ENCODE results near the gene NCAM1. TPM values are rescaled to one million over a fixed set of nuclear protein-coding genes. Genes with fewer than 3 reads are reported as not detected.

The NCAM1 gene
- total RNA-seq, 2 donors from 2014 or later = 0.40 to 0.44 TPM

DNA sequence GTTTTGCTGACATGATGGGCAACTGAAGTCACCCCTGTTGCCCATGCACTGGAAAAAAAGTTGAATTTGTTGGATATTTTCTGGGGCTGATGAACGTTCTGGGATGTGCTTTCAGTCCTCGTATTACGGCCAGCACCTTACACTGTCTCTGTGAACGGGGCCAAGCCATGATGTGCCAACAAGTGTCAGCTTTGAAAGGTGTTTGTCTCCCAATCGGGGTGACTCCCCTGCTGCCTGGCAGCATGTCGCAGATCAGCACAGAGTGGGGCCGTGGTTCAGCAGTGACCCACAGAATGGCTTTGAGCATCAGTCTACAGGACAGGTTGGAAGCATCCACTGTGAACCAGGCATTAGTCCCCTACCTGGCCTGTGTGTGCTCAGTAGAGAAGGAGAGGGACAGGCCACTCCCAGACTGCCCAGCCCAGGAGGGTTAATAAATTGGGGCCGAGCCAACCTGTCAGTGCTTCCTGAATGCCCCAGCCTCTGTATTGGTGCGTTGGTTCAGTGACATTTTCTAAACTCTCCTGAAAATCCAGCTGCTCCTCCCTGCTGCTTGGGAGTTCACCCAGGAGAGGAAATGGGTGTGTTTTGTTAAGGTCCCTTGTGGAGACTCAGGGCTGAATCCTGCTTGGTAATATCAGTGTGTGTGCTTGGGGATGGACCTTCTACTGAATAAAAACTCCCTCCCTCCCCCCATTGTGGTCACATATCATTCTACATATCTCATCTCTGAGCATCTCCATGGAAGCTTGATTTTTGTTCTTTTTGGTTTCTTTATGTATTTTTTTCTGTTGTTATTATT, 302.4 kb downstream of the NCAM1 start:
- DNase-seq (no peak), ATAC-seq (no peak)
- Mint-ChIP-seq H3K4me3 (no peak overlapping the region), H3K4me1 (peaks cover 3% of the 10 kb centered on the region), H3K36me3 (ENCODE audit: low read depth) (peaks cover 3% of the 10 kb centered on the region), H3K27me3 (peaks cover 29% of the 10 kb centered on the region), H3K27ac (no peak overlapping the region)
- no peaks in the 10 kb centered on the region for H3K9me3 ChIP-seq (ENCODE audit: control insufficient read depth, low read length, poor library complexity, severe bottlenecking)

DNA sequence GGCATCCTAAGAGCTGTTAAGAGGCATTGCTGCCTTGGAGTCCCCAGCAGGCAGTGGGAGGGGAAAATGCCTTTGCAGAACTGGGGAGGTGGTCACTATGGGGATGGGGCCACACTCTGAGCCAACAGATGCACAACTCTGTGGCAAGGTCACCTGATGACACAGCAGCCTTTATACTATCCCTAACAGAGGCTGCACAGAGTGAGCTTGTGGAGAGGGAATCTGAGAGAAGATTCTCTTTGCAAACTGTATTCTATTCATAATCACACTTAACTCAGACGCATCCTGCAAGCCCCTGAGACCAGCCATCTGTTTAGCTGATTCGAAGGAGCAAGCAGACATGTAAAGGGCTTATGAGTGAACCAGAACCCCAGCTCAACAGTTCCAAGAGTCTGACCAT, 304.1 kb downstream of the NCAM1 start:
- Mint-ChIP-seq H3K4me1 (peaks cover 3% of the 10 kb centered on the region), H3K27me3 (peaks cover 36% of the 10 kb centered on the region), H3K4me3 (no peak overlapping the region), H3K36me3 (ENCODE audit: low read depth) (peaks cover 3% of the 10 kb centered on the region), H3K27ac (no peak overlapping the region)
- no peak for DNase-seq
- no peak for ATAC-seq
- H3K9me3 ChIP-seq (ENCODE audit: control insufficient read depth, low read length, poor library complexity, severe bottlenecking) = no peaks in the 10 kb centered on the region

DNA sequence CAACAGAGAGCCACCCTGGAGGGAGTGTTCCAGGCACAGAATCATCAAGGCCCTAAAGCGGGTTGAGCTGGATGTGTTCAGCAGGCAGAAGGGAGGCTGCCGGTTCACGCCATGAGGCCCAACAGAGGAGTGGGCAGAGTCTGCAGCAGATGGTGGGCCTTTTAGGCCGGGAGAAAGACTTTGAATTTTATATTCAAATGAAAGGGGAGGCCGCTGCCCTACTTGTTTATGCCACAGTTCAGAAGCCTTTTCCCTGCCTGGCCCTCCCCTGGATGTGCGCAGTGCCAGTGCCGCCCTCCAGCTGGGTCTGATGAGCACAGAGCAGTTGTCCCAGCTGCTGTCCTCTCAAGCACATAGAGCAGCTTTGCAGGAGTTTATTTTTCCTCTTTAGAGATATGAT, 306.3 kb downstream of the NCAM1 start:
- no peak for ATAC-seq
- Mint-ChIP-seq H3K36me3 (ENCODE audit: low read depth) (peaks cover 3% of the 10 kb centered on the region), H3K27ac (no peak overlapping the region), H3K27me3 (peaks cover 39% of the 10 kb centered on the region), H3K4me3 (no peak overlapping the region), H3K4me1 (peaks cover 3% of the 10 kb centered on the region)
- no peak for DNase-seq
- no peaks in the 10 kb centered on the region for H3K9me3 ChIP-seq (ENCODE audit: control insufficient read depth, low read length, poor library complexity, severe bottlenecking)

DNA sequence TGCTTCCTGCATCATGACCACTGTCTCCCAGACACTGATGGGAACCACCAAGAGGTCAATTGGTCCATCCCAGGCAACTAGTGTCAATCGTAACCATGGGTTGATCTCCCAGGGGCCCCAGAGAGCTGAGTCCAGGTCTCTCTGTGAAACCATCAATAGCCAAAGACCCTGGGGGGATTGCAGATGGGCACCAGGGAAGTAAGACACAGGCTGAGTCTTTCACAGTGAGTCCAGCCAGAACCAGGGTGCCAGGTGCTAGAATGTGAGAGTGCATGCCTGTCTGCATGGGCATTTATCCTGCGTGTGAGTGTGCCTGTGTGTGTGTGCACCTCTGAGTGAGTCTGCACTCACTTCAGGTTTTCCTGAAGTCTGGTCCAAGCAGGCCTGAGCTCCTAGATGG, 307.9 kb downstream of the NCAM1 start:
- Mint-ChIP-seq H3K27ac (no peak overlapping the region), H3K36me3 (ENCODE audit: low read depth) (peaks cover 3% of the 10 kb centered on the region), H3K4me3 (no peak overlapping the region), H3K4me1 (no peaks in the 10 kb centered on the region), H3K27me3 (peaks cover 42% of the 10 kb centered on the region)
- ATAC-seq (no peak), DNase-seq (no peak)
- no peaks in the 10 kb centered on the region for H3K9me3 ChIP-seq (ENCODE audit: control insufficient read depth, low read length, poor library complexity, severe bottlenecking)

DNA sequence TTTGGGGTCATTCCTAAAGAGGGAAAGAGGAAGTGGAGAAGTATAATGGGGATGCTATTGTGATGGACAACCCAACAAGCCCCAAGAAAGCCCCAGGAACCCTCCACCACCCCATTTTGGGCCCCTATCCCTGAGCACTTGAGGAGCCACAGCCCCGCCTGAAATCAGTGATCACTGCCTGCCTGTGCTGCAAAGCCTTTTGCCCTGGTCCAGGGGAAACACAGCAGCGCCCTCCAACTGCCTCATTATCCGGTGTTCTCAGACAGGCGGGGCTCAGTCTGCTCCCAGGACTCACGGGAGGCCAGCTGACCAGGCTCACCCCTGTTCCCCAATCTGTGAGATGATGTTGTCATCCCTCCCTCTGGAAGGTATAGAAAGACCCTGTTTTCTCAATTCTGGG, 308.4 kb downstream of the NCAM1 start:
- Mint-ChIP-seq H3K27me3 (peaks cover 39% of the 10 kb centered on the region), H3K4me3 (no peak overlapping the region), H3K27ac (no peak overlapping the region), H3K4me1 (no peaks in the 10 kb centered on the region), H3K36me3 (ENCODE audit: low read depth) (peaks cover 3% of the 10 kb centered on the region)
- ATAC-seq (no peak), DNase-seq (no peak)
- H3K9me3 ChIP-seq (ENCODE audit: control insufficient read depth, low read length, poor library complexity, severe bottlenecking) = no peaks in the 10 kb centered on the region

DNA sequence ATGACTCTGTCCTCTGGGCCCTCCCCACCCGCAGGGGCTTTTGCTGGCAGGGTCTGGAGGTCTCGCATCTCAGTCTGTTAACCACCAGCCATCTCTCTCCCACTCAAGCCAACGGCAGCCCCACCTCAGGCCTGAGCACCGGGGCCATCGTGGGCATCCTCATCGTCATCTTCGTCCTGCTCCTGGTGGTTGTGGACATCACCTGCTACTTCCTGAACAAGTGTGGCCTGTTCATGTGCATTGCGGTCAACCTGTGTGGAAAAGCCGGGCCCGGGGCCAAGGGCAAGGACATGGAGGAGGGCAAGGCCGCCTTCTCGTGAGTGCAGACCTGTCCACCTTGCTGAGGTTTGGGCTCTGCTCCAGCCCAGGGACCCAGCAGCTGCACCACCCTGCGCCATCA, 308.9 kb downstream of the NCAM1 start:
- peaks cover 3% of the 10 kb centered on the region for H3K36me3 Mint-ChIP-seq (ENCODE audit: low read depth)
- H3K9me3 ChIP-seq (ENCODE audit: control insufficient read depth, low read length, poor library complexity, severe bottlenecking) = no peaks in the 10 kb centered on the region
- no peak for DNase-seq
- peaks cover 39% of the 10 kb centered on the region for H3K27me3 Mint-ChIP-seq
- no peak overlapping the region for H3K27ac Mint-ChIP-seq
- no peak overlapping the region for H3K4me3 Mint-ChIP-seq
- no peaks in the 10 kb centered on the region for H3K4me1 Mint-ChIP-seq
- ATAC-seq = no peak

DNA sequence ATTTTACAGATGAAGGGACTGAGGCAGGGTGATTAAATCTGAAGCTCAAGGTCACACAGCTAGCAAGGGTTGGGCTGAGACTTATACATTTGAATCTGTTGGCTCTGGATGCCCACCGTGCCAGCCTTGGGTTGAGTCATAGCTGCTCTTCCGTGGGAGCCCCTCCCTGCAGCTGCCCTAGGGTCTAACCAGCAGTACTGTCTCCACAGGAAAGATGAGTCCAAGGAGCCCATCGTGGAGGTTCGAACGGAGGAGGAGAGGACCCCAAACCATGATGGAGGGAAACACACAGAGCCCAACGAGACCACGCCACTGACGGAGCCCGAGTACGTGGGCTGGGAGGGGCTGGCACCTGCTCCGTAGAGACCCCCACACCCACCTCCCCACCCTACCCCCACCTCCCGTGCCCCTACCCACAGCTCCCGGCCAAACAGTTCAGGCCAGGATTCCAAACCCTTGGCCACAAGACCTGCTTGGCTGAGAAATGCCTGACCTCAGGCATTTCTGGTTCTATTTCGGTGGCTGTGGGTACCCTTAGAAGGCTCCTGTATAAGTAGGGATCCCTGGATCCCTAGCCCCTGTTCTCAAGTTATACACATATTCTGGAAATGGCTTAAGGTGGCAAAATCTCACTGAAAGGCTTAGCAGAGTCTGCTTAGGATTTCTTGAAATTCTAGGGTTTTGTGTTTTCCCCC, 310.5 kb downstream of the NCAM1 start:
- Mint-ChIP-seq H3K4me3 (no peak overlapping the region), H3K36me3 (ENCODE audit: low read depth) (peaks cover 3% of the 10 kb centered on the region), H3K27me3 (peaks cover 33% of the 10 kb centered on the region), H3K27ac (no peak overlapping the region), H3K4me1 (no peaks in the 10 kb centered on the region)
- DNase-seq = no peak
- no peaks in the 10 kb centered on the region for H3K9me3 ChIP-seq (ENCODE audit: control insufficient read depth, low read length, poor library complexity, severe bottlenecking)
- no peak for ATAC-seq

DNA sequence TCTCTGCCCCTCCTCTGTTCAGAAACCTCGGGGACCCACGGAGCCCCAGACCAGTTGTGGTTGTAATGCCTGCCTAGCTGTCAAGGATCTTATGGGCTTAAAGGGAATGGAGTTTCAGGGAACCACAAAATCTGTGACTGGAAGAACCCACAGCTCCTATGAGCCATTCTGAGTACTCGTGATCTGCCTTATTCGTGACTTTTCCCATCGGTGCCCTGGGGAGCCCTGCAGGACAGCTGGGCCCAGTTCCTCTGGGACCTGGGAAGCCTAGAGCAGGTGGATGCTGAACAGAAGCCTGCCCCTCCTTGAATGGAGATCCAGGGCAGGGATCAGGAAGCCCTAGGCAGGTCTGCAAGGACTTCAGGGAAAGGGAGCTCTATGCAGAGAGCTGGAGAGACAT, 311.1 kb downstream of the NCAM1 start:
- no peak for ATAC-seq
- Mint-ChIP-seq H3K4me3 (no peak overlapping the region), H3K27ac (no peak overlapping the region)

DNA sequence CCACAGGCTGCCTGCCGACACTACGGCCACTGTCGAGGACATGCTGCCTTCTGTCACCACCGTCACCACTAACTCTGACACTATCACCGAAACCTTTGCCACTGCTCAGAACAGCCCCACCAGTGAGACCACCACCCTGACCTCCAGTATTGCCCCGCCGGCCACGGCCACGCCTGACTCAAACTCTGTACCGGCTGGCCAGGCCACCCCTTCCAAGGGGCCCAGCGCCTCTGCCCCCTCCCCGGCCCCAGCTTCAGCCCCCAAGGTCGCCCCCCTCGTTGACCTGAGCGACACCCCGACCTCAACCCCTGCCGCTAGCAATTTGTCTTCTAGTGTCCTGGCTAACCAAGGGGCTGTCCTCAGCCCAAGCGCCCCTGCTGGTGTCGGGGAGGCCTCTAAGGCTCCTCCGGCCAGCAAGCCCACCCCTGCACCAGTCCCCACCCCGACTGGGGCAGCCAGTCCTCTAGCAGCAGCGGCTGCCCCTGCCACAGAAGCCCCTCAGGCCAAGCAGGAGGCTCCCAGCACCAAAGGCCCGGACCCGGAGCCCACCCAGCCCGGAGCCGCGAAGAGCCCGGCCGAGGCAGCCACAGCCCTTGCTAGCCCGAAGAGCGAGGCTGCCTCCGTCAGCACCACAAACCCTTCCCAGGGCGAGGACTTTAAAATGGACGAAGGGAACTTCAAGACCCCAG, 311.9 kb downstream of the NCAM1 start:
- Mint-ChIP-seq H3K36me3 (ENCODE audit: low read depth) (no peaks in the 10 kb centered on the region), H3K4me1 (no peaks in the 10 kb centered on the region), H3K27ac (no peak overlapping the region), H3K4me3 (no peak overlapping the region), H3K27me3 (peaks cover 21% of the 10 kb centered on the region)
- no peak for ATAC-seq
- no peaks in the 10 kb centered on the region for H3K9me3 ChIP-seq (ENCODE audit: control insufficient read depth, low read length, poor library complexity, severe bottlenecking)
- DNase-seq = no peak

More for the DNA sequence above, 311.1 kb downstream of the NCAM1 start:
- DNase-seq = no peak
- Mint-ChIP-seq H3K4me1 (no peaks in the 10 kb centered on the region), H3K27me3 (peaks cover 27% of the 10 kb centered on the region), H3K36me3 (ENCODE audit: low read depth) (no peaks in the 10 kb centered on the region)
- H3K9me3 ChIP-seq (ENCODE audit: control insufficient read depth, low read length, poor library complexity, severe bottlenecking) = no peaks in the 10 kb centered on the region

DNA sequence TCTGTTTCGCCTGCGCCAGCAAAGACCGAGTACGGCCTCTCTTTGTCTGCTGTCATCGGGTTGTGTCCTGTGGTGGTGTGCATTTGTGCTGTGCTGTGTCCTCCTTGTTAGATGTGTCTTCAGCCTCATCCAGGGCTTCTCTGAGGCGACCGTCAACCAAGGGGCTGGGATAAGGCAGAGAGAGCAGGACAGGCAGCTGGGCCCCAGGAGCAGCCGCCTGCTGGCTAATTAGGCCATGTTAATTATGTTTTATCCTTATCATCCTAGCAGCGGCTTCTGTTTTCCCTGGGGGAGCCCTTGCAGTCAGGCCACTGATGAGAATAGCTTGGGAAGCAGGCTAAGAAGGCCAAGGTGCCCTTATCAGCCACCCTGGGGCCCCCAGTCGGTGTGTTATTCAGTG, 312.5 kb downstream of the NCAM1 start:
- Mint-ChIP-seq H3K36me3 (ENCODE audit: low read depth) (no peaks in the 10 kb centered on the region), H3K4me3 (no peak overlapping the region), H3K27me3 (peaks cover 21% of the 10 kb centered on the region), H3K4me1 (no peaks in the 10 kb centered on the region), H3K27ac (no peak overlapping the region)
- ATAC-seq (no peak), DNase-seq (no peak)
- no peaks in the 10 kb centered on the region for H3K9me3 ChIP-seq (ENCODE audit: control insufficient read depth, low read length, poor library complexity, severe bottlenecking)

DNA sequence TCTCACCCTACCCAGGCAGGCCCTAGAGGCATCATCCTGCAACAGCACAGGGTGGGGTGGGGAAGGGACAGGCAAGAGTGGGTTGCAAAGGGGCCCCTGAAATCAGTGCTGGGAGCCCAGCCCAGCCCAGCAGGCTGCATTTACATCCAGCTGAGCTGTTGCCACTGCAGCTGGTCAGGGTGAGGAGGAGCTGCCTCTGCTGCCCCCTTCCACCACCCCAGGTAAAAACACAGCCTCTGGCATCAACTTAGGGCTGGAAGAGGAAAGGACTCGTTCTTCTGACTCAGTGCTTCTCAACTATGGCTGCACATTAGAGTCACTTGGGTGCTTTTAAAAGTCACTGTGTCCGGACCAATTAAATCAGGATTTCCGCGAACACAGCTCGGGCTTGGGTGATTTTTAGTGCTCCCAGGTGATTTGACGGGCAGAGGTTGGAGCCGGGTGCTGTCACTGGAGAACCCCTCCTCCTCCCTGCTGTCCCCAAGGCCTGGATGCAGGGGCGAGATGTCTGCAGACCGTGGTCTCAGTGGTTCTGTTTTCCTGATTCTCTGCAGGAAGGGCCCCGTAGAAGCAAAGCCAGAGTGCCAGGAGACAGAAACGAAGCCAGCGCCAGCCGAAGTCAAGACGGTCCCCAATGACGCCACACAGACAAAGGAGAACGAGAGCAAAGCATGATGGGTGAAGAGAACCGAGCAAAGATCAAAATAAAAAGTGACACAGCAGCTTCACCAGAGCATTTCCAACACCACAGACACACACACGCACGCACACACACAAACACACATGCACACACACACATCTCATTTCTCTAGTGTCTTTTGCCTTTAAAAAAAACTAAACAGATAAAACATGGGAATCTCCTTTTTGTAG, 313.7 kb downstream of the NCAM1 start:
- H3K4me1 Mint-ChIP-seq = no peaks in the 10 kb centered on the region
- no peak overlapping the region for H3K27ac Mint-ChIP-seq
- H3K4me3 Mint-ChIP-seq = no peak overlapping the region
- ATAC-seq (no peak), DNase-seq (no peak)
- H3K9me3 ChIP-seq (ENCODE audit: control insufficient read depth, low read length, poor library complexity, severe bottlenecking) = no peaks in the 10 kb centered on the region
- H3K36me3 Mint-ChIP-seq (ENCODE audit: low read depth) = no peaks in the 10 kb centered on the region
- H3K27me3 Mint-ChIP-seq = peaks cover 18% of the 10 kb centered on the region

DNA sequence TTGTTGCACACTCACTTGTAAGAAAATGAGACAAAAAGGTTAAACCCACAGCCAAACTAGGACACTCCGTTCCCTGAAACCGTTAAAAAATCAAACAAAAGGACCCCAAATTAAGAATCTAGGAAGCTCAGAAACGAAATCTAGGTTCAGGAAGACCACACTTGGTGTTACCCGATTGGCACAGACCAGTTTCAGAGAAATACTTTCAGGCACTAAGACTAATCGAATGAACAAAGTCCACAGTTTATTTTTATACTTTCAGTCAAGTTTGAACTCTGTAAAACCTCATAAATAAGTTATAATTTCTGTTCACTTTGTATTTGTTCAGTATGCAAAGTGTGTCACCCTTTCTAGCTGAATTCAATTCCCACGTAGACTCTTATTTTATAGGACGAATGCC, 314.4 kb downstream of the NCAM1 start:
- Mint-ChIP-seq H3K27ac (no peak overlapping the region), H3K4me3 (no peak overlapping the region), H3K4me1 (no peaks in the 10 kb centered on the region)

DNA sequence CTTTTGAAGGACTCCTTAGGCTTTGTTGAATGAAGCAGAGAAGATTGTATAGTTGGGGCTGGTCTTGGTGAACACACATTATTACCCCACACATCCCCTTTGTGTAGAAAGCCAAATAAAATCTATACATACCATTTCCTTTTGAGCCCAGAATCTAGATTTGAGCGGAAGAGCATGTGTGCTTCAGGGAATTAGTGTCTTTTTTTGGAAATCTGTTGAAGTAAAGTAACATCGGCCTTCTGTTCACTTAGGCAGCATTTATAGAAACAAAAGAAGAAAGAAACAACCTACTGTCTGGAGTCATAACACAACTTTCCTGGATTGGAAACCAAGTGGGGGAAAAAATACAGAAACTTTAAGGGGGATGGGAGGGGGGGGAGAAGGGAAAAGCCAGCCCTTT, 315.2 kb downstream of the NCAM1 start:
- H3K9me3 ChIP-seq (ENCODE audit: control insufficient read depth, low read length, poor library complexity, severe bottlenecking) = no peaks in the 10 kb centered on the region
- no peak for ATAC-seq
- H3K36me3 Mint-ChIP-seq (ENCODE audit: low read depth) = no peaks in the 10 kb centered on the region
- peaks cover 7% of the 10 kb centered on the region for H3K27me3 Mint-ChIP-seq
- DNase-seq = no peak
- no peak overlapping the region for H3K4me3 Mint-ChIP-seq
- no peak overlapping the region for H3K27ac Mint-ChIP-seq
- no peaks in the 10 kb centered on the region for H3K4me1 Mint-ChIP-seq

More for the DNA sequence above, 314.4 kb downstream of the NCAM1 start:
- DNase-seq (no peak), ATAC-seq (no peak)
- peaks cover 11% of the 10 kb centered on the region for H3K27me3 Mint-ChIP-seq
- no peaks in the 10 kb centered on the region for H3K9me3 ChIP-seq (ENCODE audit: control insufficient read depth, low read length, poor library complexity, severe bottlenecking)
- H3K36me3 Mint-ChIP-seq (ENCODE audit: low read depth) = no peaks in the 10 kb centered on the region

Measured in T-helper 17 cell (primary cell).